Measurements from ENCODE around the gene DNASE1. TPM values are rescaled to one million over a fixed set of nuclear protein-coding genes. Genes with fewer than 3 reads are reported as not detected.
A peak's percentile ranks its signal among the peaks of the same experiment; 100 is the strongest.

The DNASE1 gene
- total and polyA plus RNA-seq, 9 of the 15 experiments (the other 6 are each of a cell fraction or from before 2014, with no cell fraction given) = 0.53 to 10.1 (median 5.9) TPM

DNA sequence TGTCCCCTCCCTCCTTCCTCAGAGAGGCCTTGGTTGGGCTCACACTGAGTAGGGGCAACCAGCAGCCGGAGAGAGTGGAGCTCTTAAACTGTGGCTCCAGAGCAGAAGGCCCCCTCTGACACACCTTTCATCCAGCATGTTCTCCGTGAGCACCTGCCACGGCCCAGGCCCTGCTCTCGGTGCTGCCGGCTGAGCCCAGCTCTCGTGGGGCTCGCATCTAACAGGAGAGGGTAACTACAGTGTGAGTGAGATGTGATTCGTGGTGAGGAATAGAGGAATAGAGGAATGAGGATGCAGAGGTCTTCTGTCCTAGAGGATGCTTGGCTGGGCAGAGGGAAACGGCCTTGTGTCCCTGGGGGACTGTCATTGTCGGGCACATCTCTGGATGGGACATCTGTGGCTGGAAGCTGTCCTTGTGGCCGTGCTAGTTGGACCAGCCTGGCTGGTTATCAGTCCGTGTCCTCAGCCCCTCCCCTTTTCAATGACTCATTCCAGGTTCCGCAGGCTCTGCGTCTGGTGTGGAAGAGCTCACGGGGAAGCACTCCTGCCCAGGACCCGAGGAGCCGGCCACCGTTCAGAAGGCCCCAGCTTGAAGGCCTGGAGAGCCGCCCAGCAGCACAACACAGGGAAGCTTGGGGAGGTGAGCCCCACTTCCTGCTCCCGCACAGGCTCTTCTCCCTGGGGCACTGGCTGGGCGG is 11.9 kb upstream of the DNASE1 start (continued):
- TF ChIP-seq HDAC1 (IDR thresholded peaks at IDR 0.05) (no peak), SMC3 (conservative IDR thresholded peaks at IDR 0.05; ENCODE audit: insufficient read depth, low read depth, low read length) (no peak), MECOM (CRISPR knock-in tag; IDR thresholded peaks at IDR 0.05) (no peak), FOS (IDR thresholded peaks at IDR 0.05; ENCODE audit: extremely low read depth, insufficient read length) (peak; percentile 32), L3MBTL2 (IDR thresholded peaks at IDR 0.05) (0 out of 2 replicates have a peak, but pooled peaks have one; percentile 16), IRF2 (CRISPR knock-in tag; IDR thresholded peaks at IDR 0.05) (no peak), CEBPG (CRISPR knock-in tag; IDR thresholded peaks at IDR 0.05) (no peak), CEBPG (tag; conservative IDR thresholded peaks at IDR 0.05 in 1 of 2, IDR thresholded peaks at IDR 0.05 in 1 of 2) (no peak), SMARCC2 (IDR thresholded peaks at IDR 0.05; ENCODE audit: low read depth) (no peak), ZC3H11A (IDR thresholded peaks at IDR 0.05; ENCODE audit: low read depth, low read length) (no peak), ATF1 (CRISPR knock-in tag; IDR thresholded peaks at IDR 0.05) (no peak), ATF1 (tag; IDR thresholded peaks at IDR 0.05) (0 out of 2 replicates have a peak, but pooled peaks have one; percentile 14), PTBP1 (IDR thresholded peaks at IDR 0.05; ENCODE audit: low read depth, low read length) (no peak), PHTF2 (CRISPR knock-in tag; IDR thresholded peaks at IDR 0.05) (no peak), ZNF384 (IDR thresholded peaks at IDR 0.05; ENCODE audit: low read depth, low read length) (no peak), LCOR (CRISPR knock-in tag; IDR thresholded peaks at IDR 0.05) (no peak), CBFA2T2 (conservative IDR thresholded peaks at IDR 0.05) (0 out of 2 replicates have a peak, but pooled peaks have one; percentile 8), MCM5 (IDR thresholded peaks at IDR 0.05; ENCODE audit: low read depth) (no peak), CCAR2 (IDR thresholded peaks at IDR 0.05; ENCODE audit: low read depth, low read length) (no peak), SP1 (CRISPR knock-in tag; IDR thresholded peaks at IDR 0.05) (no peak), ZNF224 (CRISPR knock-in tag; IDR thresholded peaks at IDR 0.05) (no peak), MBD2 (IDR thresholded peaks at IDR 0.05; ENCODE audit: borderline replicate concordance, low read depth) (no peak), MCM7 (IDR thresholded peaks at IDR 0.05) (no peak)
- TF ChIP-seq, protein P1, sequence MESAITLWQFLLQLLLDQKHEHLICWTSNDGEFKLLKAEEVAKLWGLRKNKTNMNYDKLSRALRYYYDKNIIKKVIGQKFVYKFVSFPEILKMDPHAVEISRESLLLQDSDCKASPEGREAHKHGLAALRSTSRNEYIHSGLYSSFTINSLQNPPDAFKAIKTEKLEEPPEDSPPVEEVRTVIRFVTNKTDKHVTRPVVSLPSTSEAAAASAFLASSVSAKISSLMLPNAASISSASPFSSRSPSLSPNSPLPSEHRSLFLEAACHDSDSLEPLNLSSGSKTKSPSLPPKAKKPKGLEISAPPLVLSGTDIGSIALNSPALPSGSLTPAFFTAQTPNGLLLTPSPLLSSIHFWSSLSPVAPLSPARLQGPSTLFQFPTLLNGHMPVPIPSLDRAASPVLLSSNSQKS (CRISPR knock-in tag; IDR thresholded peaks at IDR 0.05) = no peak
- TF ChIP-seq, protein P2, sequence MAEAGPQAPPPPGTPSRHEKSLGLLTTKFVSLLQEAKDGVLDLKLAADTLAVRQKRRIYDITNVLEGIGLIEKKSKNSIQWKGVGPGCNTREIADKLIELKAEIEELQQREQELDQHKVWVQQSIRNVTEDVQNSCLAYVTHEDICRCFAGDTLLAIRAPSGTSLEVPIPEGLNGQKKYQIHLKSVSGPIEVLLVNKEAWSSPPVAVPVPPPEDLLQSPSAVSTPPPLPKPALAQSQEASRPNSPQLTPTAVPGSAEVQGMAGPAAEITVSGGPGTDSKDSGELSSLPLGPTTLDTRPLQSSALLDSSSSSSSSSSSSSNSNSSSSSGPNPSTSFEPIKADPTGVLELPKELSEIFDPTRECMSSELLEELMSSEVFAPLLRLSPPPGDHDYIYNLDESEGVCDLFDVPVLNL (CRISPR knock-in tag; IDR thresholded peaks at IDR 0.05; ENCODE audit: low read depth) = no peak
- TF ChIP-seq, protein P3, sequence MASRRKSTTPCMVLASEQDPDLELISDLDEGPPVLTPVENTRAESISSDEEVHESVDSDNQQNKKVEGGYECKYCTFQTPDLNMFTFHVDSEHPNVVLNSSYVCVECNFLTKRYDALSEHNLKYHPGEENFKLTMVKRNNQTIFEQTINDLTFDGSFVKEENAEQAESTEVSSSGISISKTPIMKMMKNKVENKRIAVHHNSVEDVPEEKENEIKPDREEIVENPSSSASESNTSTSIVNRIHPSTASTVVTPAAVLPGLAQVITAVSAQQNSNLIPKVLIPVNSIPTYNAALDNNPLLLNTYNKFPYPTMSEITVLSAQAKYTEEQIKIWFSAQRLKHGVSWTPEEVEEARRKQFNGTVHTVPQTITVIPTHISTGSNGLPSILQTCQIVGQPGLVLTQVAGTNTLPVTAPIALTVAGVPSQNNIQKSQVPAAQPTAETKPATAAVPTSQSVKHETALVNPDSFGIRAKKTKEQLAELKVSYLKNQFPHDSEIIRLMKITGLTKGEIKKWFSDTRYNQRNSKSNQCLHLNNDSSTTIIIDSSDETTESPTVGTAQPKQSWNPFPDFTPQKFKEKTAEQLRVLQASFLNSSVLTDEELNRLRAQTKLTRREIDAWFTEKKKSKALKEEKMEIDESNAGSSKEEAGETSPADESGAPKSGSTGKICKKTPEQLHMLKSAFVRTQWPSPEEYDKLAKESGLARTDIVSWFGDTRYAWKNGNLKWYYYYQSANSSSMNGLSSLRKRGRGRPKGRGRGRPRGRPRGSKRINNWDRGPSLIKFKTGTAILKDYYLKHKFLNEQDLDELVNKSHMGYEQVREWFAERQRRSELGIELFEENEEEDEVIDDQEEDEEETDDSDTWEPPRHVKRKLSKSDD (conservative IDR thresholded peaks at IDR 0.05; ENCODE audit: low read length) = no peak
- TF ChIP-seq, protein P4, sequence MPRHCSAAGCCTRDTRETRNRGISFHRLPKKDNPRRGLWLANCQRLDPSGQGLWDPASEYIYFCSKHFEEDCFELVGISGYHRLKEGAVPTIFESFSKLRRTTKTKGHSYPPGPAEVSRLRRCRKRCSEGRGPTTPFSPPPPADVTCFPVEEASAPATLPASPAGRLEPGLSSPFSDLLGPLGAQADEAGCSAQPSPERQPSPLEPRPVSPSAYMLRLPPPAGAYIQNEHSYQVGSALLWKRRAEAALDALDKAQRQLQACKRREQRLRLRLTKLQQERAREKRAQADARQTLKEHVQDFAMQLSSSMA (CRISPR knock-in tag; IDR thresholded peaks at IDR 0.05) = no peak
